ENCODE data around the gene OR10J1.
"Not testable (repeated sequence)": the region's sequence is repeated elsewhere in the genome, so short reads cannot be mapped to it uniquely, and the experiment has no call there.

Gene OR10J1, protein sequence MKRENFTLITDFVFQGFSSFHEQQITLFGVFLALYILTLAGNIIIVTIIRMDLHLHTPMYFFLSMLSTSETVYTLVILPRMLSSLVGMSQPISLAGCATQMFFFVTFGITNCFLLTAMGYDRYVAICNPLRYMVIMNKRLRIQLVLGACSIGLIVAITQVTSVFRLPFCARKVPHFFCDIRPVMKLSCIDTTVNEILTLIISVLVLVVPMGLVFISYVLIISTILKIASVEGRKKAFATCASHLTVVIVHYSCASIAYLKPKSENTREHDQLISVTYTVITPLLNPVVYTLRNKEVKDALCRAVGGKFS

GRCh38 chr1:159439422-159439821 is at the start of gene OR10J1:
Gene OR10J1 (plus strand): TSS chr1:159439722. CDS start chr1:159439792, 70 bp downstream.
- DNase-seq: no peak

DNA sequence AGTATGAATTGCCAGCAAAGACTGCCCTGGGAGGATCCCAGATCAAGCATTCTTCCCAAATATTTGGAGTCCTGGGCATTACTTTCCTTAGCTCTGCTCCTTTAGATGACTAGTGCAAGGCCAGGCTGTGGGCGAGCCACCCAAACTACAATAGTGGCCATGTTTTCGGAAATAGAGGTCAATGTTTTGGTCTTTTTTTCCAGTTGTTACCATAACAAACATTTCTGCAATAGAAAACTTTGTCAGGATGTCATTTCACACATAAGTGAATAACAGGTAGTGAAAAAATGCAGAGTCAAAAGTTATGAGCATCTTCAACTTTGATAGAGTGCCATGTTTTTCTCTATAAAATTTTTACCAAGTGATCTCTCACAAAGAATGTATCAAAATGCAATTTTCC is 32.7 kb upstream of the OR10J1 start:
- no peak for DNase-seq

DNA sequence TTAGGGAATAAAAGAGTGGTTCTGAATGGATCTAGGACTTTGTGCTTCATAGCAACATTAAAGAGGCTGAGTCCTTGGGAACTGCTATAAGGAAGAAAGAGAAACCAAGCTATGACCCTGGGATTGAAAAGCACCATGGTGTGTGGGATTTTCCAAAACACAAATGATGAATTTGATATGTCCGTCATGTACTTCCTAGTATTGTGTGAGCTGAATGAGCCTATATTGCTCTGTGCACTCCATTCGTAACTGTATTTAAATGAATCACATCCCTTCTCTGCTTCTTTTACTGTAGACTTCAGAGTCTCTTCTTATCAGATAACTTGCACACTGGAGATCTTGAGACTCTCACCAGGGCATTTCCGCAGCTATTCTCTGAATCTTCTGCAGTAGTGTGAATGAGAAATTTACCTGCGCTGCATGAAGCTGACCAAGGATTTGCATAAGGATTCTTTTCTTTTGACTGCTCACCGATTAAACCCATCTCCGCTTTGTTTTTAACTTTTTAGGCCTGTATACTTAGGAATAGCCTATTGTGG is 30.6 kb upstream of the OR10J1 start:
- DNase-seq: no peak

DNA sequence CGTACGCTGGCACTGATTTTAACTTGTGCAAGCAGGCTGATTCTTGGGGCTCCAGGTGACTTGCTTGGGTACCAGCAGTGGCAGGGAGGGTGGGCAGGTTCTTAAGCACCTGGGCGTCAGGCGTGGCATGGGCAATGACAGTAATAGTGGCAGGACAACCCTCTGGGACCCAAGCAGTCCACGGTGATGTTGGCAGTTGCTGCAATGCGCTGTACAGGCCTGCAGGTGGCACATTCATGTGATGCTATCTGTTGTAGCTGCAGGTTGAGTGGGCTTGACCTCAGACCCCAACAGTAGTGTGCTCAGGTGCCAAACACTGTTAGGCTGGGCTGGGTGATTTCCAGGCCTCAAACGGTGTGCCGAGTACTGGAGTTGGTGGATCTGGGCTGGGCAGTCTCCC is 17.7 kb upstream of the OR10J1 start:
- DNase-seq: no peak

DNA sequence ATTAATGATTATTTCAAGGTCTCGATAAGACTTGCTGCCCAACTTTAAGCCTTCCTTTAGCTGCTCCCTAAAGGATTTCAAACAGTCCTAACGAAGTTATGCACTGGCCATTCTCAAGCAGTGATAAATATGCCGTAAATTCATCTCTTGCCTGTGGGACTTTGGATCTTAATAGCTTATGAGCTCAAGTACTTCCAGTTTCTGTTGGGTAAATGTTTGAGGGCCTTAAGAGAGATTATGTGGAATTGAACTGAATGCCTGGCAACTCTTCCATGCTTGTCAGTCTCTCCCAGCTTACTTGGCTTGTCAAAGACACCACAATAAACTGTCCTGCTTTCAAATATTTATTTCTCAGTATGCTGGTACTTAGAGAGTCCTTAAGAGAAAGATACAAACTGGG is 11.0 kb upstream of the OR10J1 start:
- DNase-seq: no peak

DNA sequence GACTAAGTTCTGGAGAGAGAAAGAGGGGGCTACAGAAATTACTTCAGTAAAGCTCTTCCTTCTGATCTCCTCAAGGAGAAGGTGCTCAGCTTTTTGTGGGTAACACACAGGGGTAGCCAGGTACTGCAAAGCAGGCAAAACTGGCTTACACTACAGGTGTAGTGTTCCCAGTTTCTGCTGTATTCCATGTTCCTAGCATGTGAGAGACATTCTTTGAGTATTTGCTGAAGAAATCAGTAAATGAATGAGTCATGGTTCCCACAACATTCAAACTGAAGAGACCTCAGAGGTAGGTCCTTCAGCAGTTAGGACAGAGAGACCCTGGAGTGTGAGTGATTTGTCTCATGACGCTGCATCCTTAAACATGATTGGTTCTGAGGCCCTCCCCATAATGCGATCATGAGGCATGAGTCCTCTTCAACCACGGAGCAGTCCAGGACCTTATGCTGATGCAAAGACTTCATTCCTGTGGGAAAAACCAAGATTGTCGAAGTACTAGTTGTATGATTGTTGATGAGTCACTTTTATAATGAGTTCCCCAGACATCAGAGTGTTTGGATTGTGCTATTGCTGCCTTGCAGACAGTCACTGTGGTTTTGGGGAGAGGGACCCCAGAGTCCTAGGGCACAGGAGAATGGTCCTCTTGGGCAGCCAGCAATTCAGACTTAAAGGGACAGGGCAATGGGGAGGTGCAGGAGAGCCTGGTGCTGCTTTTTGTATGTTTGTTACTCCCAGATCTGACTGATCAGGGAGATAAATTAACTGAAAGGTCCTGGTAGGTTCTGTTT is 10.3 kb upstream of the OR10J1 start:
- DNase-seq: no peak

DNA sequence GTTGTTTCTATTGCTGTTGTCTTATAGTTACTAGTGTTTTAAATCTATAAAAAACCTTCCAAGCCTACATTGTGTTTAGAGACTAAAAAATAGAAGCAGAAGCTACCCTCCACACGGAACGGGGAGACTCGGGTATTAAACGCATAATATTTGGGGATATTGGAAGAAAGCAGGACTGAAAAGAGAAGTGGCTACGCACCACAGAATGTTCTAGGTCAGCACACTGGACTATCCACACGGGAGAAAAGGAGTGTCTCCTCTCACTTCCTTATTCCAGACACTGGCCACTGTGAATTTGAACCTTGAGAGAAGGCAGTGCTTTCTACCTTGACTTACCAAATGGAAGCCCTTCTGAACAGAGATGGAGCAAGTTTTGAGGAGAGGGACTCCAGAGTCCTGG is 8.5 kb upstream of the OR10J1 start:
- DNase-seq: no peak

- no peak for DNase-seq
Measured at GRCh38 chr1:159431904-159432303, 7.6 kb upstream of the OR10J1 start, which contains the start of gene OR10J4. Gene OR10J4 (plus strand): TSS chr1:159432204.

- DNase-seq: no peak
Measured at GRCh38 chr1:159436469-159436868, 3.1 kb upstream of the OR10J1 start.

GRCh38 chr1:159441360-159441759 is 1.8 kb downstream of the OR10J1 start:
- DNase-seq: no peak

DNA sequence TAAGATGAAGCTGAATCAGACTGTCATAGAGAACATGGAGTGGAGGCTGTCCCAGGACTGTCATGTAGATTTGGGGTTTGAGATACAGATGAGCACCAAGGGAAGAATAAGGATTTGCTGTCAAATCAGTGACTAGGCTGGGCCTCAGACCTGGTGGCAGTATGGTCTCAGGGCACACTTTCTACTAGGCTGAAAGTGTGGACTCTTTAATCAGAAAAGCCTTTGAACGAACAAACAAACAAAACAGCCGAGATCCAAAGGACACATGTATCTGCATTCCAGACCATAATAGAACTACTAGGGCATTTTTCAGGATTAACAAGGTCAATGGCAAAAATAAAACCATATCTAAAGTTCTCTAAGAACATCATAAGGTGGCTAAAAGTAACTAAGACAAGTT is 2.9 kb downstream of the OR10J1 start:
- DNase-seq: no peak

DNA sequence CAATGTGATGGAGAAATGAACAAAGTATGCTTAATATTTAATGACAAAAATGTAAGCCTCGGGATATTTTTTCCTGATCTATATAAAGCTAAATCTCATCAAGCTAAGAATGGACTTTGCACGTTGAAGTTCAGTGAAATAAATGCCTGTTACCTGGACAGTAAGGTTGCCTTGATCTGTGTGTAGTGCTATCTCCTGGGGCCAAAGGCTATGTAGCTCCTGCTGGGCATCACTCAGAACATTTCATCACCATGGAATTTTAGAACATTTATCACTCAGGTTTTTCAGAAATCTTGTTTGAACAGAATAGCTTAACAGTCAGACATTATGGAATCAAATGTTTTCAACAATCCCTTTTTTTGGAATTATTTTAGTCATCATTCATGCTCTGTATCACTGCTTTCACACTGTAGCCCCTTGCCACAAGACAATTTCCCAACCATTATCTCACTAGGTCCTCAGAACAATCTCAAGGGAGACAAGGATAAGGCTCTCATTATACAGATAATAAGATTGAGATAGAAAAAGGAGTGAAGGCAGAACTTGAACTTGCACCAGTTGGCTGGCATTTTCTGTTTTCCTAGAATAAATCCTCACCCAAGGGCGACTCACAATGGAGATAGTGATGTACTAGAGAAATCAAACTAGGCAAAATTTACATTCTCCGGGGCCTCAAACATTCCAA is 3.7 kb downstream of the OR10J1 start:
- DNase-seq: no peak

DNA sequence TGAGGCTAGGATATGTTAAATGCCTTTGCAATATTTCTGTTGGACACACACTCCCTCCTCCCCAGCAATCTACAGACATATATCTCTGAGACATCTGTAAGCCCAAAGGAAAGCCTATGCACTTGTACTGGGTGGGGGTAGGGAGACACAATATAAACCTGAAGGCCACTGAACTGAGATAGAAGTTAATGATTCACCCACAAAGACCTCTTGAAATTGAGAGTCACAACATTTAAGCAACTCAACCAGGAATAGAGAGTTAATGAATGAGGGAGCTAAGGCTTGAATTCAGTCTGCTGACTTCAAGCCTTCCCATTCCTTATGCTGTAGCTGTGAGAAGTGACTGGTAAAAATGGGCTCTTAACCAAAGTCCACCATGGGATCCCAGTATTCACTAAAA is 5.0 kb downstream of the OR10J1 start:
- no peak for DNase-seq

DNA sequence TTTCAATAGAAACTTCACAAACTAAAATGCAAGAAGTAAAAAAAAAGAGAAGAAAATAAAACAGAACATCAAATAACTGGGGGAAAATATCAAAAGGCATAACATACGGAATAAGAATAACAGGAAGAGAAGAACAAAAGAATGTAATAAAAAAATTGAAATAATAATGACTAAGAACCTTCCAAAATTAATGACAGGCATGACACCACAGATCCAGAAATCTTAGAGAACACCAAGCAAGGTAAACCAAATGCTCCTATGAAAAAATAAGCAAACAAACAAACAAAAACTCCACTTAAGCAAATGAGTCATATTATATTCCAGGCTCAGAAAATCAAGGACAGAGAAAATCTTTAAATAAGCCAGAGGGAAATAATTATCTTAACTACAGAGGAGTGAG is 8.7 kb downstream of the OR10J1 start:
- no peak for DNase-seq

DNA sequence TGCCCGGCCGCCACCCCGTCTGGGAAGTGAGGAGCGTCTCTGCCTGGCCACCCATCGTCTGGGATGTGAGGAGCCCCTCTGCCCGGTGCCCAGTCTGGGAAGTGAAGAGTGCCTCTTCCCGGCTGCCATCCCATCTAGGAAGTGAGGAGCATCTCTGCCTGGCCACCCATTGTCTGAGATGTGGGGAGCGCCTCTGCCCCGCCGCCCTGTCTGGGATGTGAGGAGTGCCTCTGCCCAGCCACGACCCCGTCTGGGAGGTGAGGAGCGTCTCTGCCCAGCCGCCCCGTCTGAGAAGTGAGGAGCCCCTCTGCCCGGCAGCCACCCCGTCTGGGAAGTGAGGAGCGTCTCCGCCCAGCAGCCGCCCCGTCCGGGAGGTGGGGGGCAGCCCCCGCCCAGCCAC is 10.1 kb downstream of the OR10J1 start:
- DNase-seq: not testable (repeated sequence)

GRCh38 chr1:159459551-159459950 is 20.0 kb downstream of the OR10J1 start:
- no peak for DNase-seq

DNA sequence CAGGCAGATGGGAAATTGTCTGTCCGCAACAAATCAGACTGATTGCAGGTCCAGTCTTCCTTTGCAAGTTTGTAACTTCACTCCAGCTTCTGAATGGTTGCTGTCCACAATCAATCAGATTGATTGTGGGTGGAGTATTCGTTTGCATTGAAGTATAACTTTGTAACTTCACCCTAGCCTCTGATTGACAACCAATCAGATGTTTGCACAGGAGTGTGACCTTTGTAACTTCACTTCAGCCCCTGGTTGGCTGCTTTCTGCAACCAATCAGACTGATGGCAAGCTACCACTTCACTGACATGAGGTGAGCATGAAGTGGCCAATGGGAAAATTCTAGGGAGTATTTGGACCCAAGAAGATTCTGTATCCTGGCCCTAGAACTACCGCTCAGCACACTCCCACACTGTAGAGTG is 25.7 kb downstream of the OR10J1 start:
- no peak for DNase-seq

GRCh38 chr1:159468321-159468720 is 28.8 kb downstream of the OR10J1 start:
- no peak for DNase-seq

- no peak for DNase-seq
Measured at GRCh38 chr1:159469921-159470533, 30.5 kb downstream of the OR10J1 start.

GRCh38 chr1:159473335-159473734 is 33.8 kb downstream of the OR10J1 start:
- no peak for DNase-seq

- DNase-seq: no peak
Measured at GRCh38 chr1:159474926-159475325, 35.4 kb downstream of the OR10J1 start.

DNA sequence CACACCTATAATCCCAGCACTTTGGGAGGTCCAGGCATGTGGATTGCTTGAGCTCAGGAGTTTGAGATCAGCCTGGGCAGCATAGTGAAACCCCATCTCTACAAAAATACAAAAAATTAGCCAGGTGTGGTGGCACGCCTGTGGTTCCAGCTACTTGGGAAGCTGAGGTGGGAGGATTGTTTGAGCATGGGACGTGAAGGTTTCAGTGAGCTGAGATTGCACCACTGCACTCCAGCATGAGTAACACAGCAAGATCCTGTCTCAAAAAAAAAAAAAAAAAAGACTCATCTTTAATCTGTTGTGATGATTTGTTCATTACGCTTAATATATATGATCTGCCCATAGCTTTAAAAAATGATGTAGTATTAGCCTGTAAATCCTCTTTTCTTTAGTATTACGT is 44.0 kb downstream of the OR10J1 start:
- DNase-seq: no peak

Measured in activated CD4-positive, alpha-beta T cell treated with anti-CD3 and anti-CD28 coated beads, Interleukin-10, Interleukin-2, amounts not matched to agents 100 ng/mL and 50 ng/mL, durations not matched to agents 16 hours and 8 hours (primary cell).